ENCODE measurements around the gene SCAPER.
"Not testable (repeated sequence)": the region's sequence is repeated elsewhere in the genome, so short reads cannot be mapped to it uniquely, and the experiment has no call there.

The SCAPER gene

GRCh38 chr15:76465728-76466127 lies 439.4 kb downstream of the SCAPER start:
- no peak for DNase-seq

GRCh38 chr15:76464247-76464646 lies 440.9 kb downstream of the SCAPER start:
- DNase-seq: no peak

- no peak for DNase-seq
Observed at GRCh38 chr15:76460871-76461270, 444.3 kb downstream of the SCAPER start.

- DNase-seq: no peak
Observed at GRCh38 chr15:76460347-76460746, 444.8 kb downstream of the SCAPER start.

GRCh38 chr15:76451540-76451939 lies 453.6 kb downstream of the SCAPER start:
- DNase-seq: no peak

- no peak for DNase-seq
Observed at GRCh38 chr15:76449455-76449854, 455.7 kb downstream of the SCAPER start.

- no peak for DNase-seq
Observed at GRCh38 chr15:76448755-76449154, 456.4 kb downstream of the SCAPER start.

GRCh38 chr15:76447728-76448441 lies 457.3 kb downstream of the SCAPER start:
- DNase-seq: no peak

GRCh38 chr15:76440441-76440840 lies 464.7 kb downstream of the SCAPER start:
- DNase-seq: no peak

GRCh38 chr15:76439542-76439941 lies 465.6 kb downstream of the SCAPER start:
- no peak for DNase-seq

GRCh38 chr15:76433798-76434400 lies 471.2 kb downstream of the SCAPER start:
- no peak for DNase-seq

GRCh38 chr15:76433036-76433435 lies 472.1 kb downstream of the SCAPER start:
- DNase-seq: not testable (repeated sequence)

- no peak for DNase-seq
Observed at GRCh38 chr15:76432604-76433003, 472.5 kb downstream of the SCAPER start.

- DNase-seq: no peak
Observed at GRCh38 chr15:76431971-76432370, 473.2 kb downstream of the SCAPER start.

GRCh38 chr15:76430711-76431110 lies 474.4 kb downstream of the SCAPER start:
- not testable (repeated sequence) for DNase-seq

- no peak for DNase-seq
Observed at GRCh38 chr15:76429661-76430060, 475.5 kb downstream of the SCAPER start.

- DNase-seq: no peak
Observed at GRCh38 chr15:76426941-76427340, 478.2 kb downstream of the SCAPER start.

GRCh38 chr15:76418352-76419140 lies 486.6 kb downstream of the SCAPER start:
- DNase-seq: no peak

GRCh38 chr15:76401285-76401684 lies 503.9 kb downstream of the SCAPER start:
- no peak for DNase-seq

- DNase-seq: no peak
Observed at GRCh38 chr15:76398317-76399104, 506.6 kb downstream of the SCAPER start.

- peak; percentile 87 for DNase-seq
Observed at GRCh38 chr15:76393614-76394013, 511.5 kb downstream of the SCAPER start.

GRCh38 chr15:76391847-76392246 lies 513.3 kb downstream of the SCAPER start:
- no peak for DNase-seq

- no peak for DNase-seq
Observed at GRCh38 chr15:76391309-76391708, 513.8 kb downstream of the SCAPER start.
